Keratinocyte (primary cell): ENCODE results near the gene LMO7. TPM values are rescaled to one million over a fixed set of nuclear protein-coding genes. Genes with fewer than 3 reads are reported as not detected.

Experiments used
- DNase-seq: peaks from one replicate; pipeline ENCODE4 v3.0.0-alpha.2; 2011; ENCODE audit warnings: low read depth, missing footprints, low spot score
- FAIRE-seq: peaks from 2 replicates; lab custom pipeline; 2011; peaks lifted over from hg19 to GRCh38; lab: Jason Lieb, UNC
- H2AFZ ChIP-seq: 2 replicates; pipeline ENCODE4 v1.6.0; 2012; ENCODE audit warnings: low read length, control low read depth, inconsistent platforms; ENCODE audit not compliant: control insufficient read depth
- H3K27ac ChIP-seq: 2 replicates; pipeline ENCODE4 v1.5.1; 2011; ENCODE audit warnings: low read length; ENCODE audit not compliant: control insufficient read depth, insufficient read depth
- H3K27me3 ChIP-seq: 3 replicates; pipeline ENCODE4 v1.6.0; 2011; ENCODE audit warnings: low read length; ENCODE audit not compliant: control insufficient read depth, insufficient read depth; ENCODE audit errors: extremely low read depth
- H3K36me3 ChIP-seq, 2 experiments: 2 replicates in 1 of 2; 3 replicates in 1 of 2; pipeline ENCODE4 v1.5.1; 2011; ENCODE audit warnings: low read length in 2 of 2, mild to moderate bottlenecking in 1 of 2; ENCODE audit not compliant: control insufficient read depth in 2 of 2, insufficient read depth in 2 of 2; ENCODE audit errors: extremely low read depth in 1 of 2
- H3K4me1 ChIP-seq: 3 replicates; pipeline ENCODE4 v1.5.1; 2011; ENCODE audit warnings: low read length; ENCODE audit not compliant: control insufficient read depth, insufficient read depth; ENCODE audit errors: extremely low read depth
- H3K4me2 ChIP-seq: 3 replicates; pipeline ENCODE4 v1.6.0; 2011; ENCODE audit warnings: low read depth, low read length; ENCODE audit not compliant: control insufficient read depth, insufficient read depth; ENCODE audit errors: extremely low read depth
- H3K4me3 ChIP-seq, 3 experiments: fragments of 200-600 bp in 1 of 3; sonication (generic) in 1 of 3; 2 replicates in 2 of 3; 3 replicates in 1 of 3; pipeline ENCODE4 v1.5.1; 2011 to 2016; ENCODE audit warnings: low read length in 3 of 3, mild to moderate bottlenecking in 3 of 3, control low read depth in 2 of 3, inconsistent platforms in 1 of 3, low read depth in 1 of 3, mixed read lengths in 1 of 3, mixed run types in 1 of 3, moderate library complexity in 1 of 3; ENCODE audit not compliant: control insufficient read depth in 2 of 3, insufficient read depth in 2 of 3; ENCODE audit errors: extremely low read depth in 1 of 3
- H3K79me2 ChIP-seq: 2 replicates; pipeline ENCODE4 v1.6.0; 2012; ENCODE audit warnings: low read length; ENCODE audit not compliant: control insufficient read depth, insufficient read depth
- H3K9ac ChIP-seq: 3 replicates; pipeline ENCODE4 v1.6.0; 2011; ENCODE audit warnings: low read length; ENCODE audit not compliant: control insufficient read depth, insufficient read depth; ENCODE audit errors: extremely low read depth
- H3K9me1 ChIP-seq: 3 replicates; pipeline ENCODE4 v1.6.0; 2011; ENCODE audit warnings: low read length; ENCODE audit not compliant: control insufficient read depth, insufficient read depth; ENCODE audit errors: extremely low read depth
- H3K9me3 ChIP-seq: 2 replicates; pipeline ENCODE4 v1.5.1; 2012; ENCODE audit warnings: low read depth, low read length; ENCODE audit not compliant: control insufficient read depth
- H4K20me1 ChIP-seq: 3 replicates; pipeline ENCODE4 v1.6.0; 2011; ENCODE audit warnings: low read length; ENCODE audit not compliant: control insufficient read depth, insufficient read depth; ENCODE audit errors: extremely low read depth
- CTCF ChIP-seq, 3 experiments: IDR thresholded peaks in 1 of 3; conservative IDR thresholded peaks in 1 of 3; optimal IDR thresholded peaks in 1 of 3; 2 replicates in 2 of 3; 3 replicates in 1 of 3; pipeline versions ENCODE3 to v1.5.1; 2011; ENCODE audit warnings: low read length in 3 of 3, mild to moderate bottlenecking in 3 of 3, moderate library complexity in 2 of 3, control low read depth in 1 of 3, inconsistent platforms in 1 of 3; ENCODE audit not compliant: insufficient read depth in 2 of 3; ENCODE audit errors: extremely low read depth in 1 of 3
- EZH2 ChIP-seq: IDR thresholded peaks from one replicate; pipeline ENCODE4 v1.6.1; 2012; ENCODE audit warnings: inconsistent platforms, mild to moderate bottlenecking, low read length, moderate library complexity
- dilution Hi-C: fragments of 300-500 bp; cut with MboI; formaldehyde crosslinking; loops from one replicate; pipeline ENCODE4 v1.7.0; 2020; ENCODE audit warnings: low sequenced_read_pairs; ENCODE audit not compliant: extremely low pct_ligation_motif_present
- polyA plus RNA-seq, 5 experiments: library from polyadenylated mRNA; depleted of rRNA in 3 of 5; stranded (reverse) in 3 of 5; stranded (forward) in 1 of 5; unstranded in 1 of 5; fragments of >200 nt; gene quantifications; 1 replicate in 1 of 5; 2 replicates in 3 of 5; 3 replicates in 1 of 5; pipeline versions ENCODE4 v1.2.1 to v1.2.3, GENCODE V29; 2011 to 2012; ENCODE audit warnings: missing spikeins in 2 of 5, low read depth in 1 of 5, low replicate concordance in 1 of 5

LMO7 gene
- polyA plus RNA-seq, 1 donor (not counting 4 experiments of a cell fraction or from before 2014, with no cell fraction given), result 8.9 TPM

- Histone ChIP-seq H2AFZ (no peak overlapping the region), H3K4me2 (no peak overlapping the region), H3K27me3 (no peaks in the 10 kb centered on the region), H3K9ac (no peak overlapping the region), H3K27ac (no peak overlapping the region), H3K36me3 (peaks cover 0 to 2% of the 10 kb centered on the region in 2 experiments), H3K79me2 (no peaks in the 10 kb centered on the region), H4K20me1 (no peaks in the 10 kb centered on the region), H3K4me1 (peaks cover 11% of the 10 kb centered on the region), H3K4me3 (no peak overlapping the region), H3K9me1 (no peaks in the 10 kb centered on the region), H3K9me3 (no peaks in the 10 kb centered on the region)
- dilution Hi-C loops, result no loop called here
- DNase-seq, result no peak
- TF ChIP-seq EZH2 (no peak), CTCF (optimal IDR thresholded peaks at IDR 0.05 in 1 of 3, IDR thresholded peaks at IDR 0.05 in 1 of 3, conservative IDR thresholded peaks at IDR 0.05 in 1 of 3; ENCODE audit: extremely low read depth in 1 of 3, insufficient read depth in 2 of 3, low read length in 3 of 3) (no peak)
- FAIRE-seq, result no peak
Measured at GRCh38 chr13:75797239-75797638, 161.1 kb downstream of the LMO7 start.

GRCh38 chr13:75797719-75798118 lies 161.6 kb downstream of the LMO7 start:
- Histone ChIP-seq H3K27me3 (no peaks in the 10 kb centered on the region), H3K9me3 (no peaks in the 10 kb centered on the region), H3K4me3 (no peak overlapping the region), H3K36me3 (peaks cover 0 to 2% of the 10 kb centered on the region in 2 experiments), H2AFZ (no peak overlapping the region), H3K79me2 (no peaks in the 10 kb centered on the region), H3K4me1 (peaks cover 11% of the 10 kb centered on the region), H3K9me1 (no peaks in the 10 kb centered on the region), H4K20me1 (no peaks in the 10 kb centered on the region), H3K9ac (no peak overlapping the region), H3K4me2 (no peak overlapping the region), H3K27ac (no peak overlapping the region)
- dilution Hi-C loops, result no loop called here
- no peak for DNase-seq
- no peak for TF ChIP-seq EZH2
- no peak for FAIRE-seq
